NCI-H1694 (cell line): ENCODE measurements around the gene MGAT4A.
"Not testable (repeated sequence)": the region's sequence is repeated elsewhere in the genome, so short reads cannot be mapped to it uniquely, and the experiment has no call there.

Experiments
- DNase-seq: peaks from one replicate; lab custom pipeline; 2025; lab: John Stamatoyannopoulos, UW

MGAT4A gene

GRCh38 chr2:98759827-98760625 lies 29.1 kb upstream of the MGAT4A start:
- no peak for DNase-seq

- DNase-seq: no peak
These were observed 28.4 kb upstream of the MGAT4A start for GRCh38 chr2:98759338-98759737.

- DNase-seq: peak; percentile 29
These were observed 27.0 kb upstream of the MGAT4A start for GRCh38 chr2:98757904-98758421.

- DNase-seq: no peak
These were observed 22.9 kb upstream of the MGAT4A start for GRCh38 chr2:98753801-98754200.

GRCh38 chr2:98752711-98753110 lies 21.8 kb upstream of the MGAT4A start:
- not testable (repeated sequence) for DNase-seq

GRCh38 chr2:98751748-98752147 lies 20.8 kb upstream of the MGAT4A start:
- DNase-seq: no peak

GRCh38 chr2:98750593-98751282 lies 19.8 kb upstream of the MGAT4A start:
- DNase-seq: no peak

GRCh38 chr2:98749066-98749450 lies 18.1 kb upstream of the MGAT4A start:
- DNase-seq: peak; percentile 23

GRCh38 chr2:98748292-98749065 lies 17.5 kb upstream of the MGAT4A start:
- DNase-seq: no peak

- no peak for DNase-seq
These were observed 17.0 kb upstream of the MGAT4A start for GRCh38 chr2:98747888-98748287.

- no peak for DNase-seq
These were observed 15.5 kb upstream of the MGAT4A start for GRCh38 chr2:98746426-98746825.

GRCh38 chr2:98744595-98744994 lies 13.7 kb upstream of the MGAT4A start:
- no peak for DNase-seq

- no peak for DNase-seq
These were observed 12.9 kb upstream of the MGAT4A start for GRCh38 chr2:98743835-98744234.

- DNase-seq: no peak
These were observed 8.1 kb upstream of the MGAT4A start for GRCh38 chr2:98739020-98739419.

- DNase-seq: no peak
These were observed 7.4 kb upstream of the MGAT4A start for GRCh38 chr2:98738304-98738703.

GRCh38 chr2:98737848-98738247 lies 6.9 kb upstream of the MGAT4A start:
- DNase-seq: no peak

- DNase-seq: no peak
These were observed 5.5 kb upstream of the MGAT4A start for GRCh38 chr2:98736464-98736889.

- no peak for DNase-seq
These were observed 3.9 kb upstream of the MGAT4A start for GRCh38 chr2:98734823-98735260.

GRCh38 chr2:98734162-98734561 lies 3.2 kb upstream of the MGAT4A start:
- no peak for DNase-seq

- no peak for DNase-seq
These were observed 1.6 kb upstream of the MGAT4A start for GRCh38 chr2:98732430-98733051.

- no peak for DNase-seq
These were observed 990 bp upstream of the MGAT4A start for GRCh38 chr2:98731894-98732349.

GRCh38 chr2:98730707-98731040 lies 258 bp downstream of the MGAT4A start:
- no peak for DNase-seq
